Camera-type eye (tissue), 1 donor: Measurements from ENCODE around the gene ZNF598. TPM values are rescaled to one million over a fixed set of nuclear protein-coding genes. Genes with fewer than 3 reads are reported as not detected.

Experiments used
- total RNA-seq: library from RNA; depleted of rRNA; stranded (reverse); fragments of >200 nt; gene quantifications from one replicate; pipeline ENCODE4 v1.2.3, GENCODE V29; 2014

The ZNF598 gene
- 20.3 TPM for total RNA-seq

DNA sequence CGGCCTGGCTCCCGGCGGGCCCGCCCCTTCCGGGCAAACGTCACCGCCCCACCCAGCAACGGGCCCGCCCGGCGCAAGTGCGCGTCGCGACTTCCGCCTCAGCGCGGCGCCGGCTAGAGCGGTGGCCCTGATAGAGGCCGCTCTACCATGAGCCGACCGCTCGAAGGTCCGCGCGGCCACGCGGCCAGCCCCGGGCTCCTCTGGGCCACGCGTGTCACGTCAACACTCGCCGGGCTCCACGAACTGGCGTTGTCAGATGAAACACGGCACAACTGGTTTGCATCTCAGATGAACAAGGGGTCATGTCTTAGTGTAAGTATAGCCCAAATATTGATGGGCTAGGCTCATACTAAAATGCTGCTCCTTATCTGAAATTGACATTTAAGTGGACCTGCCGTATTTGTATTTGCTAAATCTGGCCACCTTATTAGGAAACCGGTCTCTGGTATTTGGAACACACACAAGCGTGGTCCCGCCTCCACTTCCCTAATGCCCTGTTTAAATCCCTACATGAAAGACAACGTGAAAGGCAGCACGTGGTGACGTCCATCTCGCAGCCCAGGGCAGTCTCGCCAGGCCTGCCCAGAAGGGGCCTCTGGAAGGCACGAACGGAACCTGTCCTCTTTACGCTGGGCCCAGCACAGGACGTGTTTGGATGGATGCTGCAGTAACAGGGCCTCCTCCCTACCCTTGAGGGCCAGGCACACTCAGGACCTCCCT is at the start of gene ZNF598:
Gene ZNF598 (minus strand): TSS at position 31 of the 720 bp plus-strand sequence.

DNA sequence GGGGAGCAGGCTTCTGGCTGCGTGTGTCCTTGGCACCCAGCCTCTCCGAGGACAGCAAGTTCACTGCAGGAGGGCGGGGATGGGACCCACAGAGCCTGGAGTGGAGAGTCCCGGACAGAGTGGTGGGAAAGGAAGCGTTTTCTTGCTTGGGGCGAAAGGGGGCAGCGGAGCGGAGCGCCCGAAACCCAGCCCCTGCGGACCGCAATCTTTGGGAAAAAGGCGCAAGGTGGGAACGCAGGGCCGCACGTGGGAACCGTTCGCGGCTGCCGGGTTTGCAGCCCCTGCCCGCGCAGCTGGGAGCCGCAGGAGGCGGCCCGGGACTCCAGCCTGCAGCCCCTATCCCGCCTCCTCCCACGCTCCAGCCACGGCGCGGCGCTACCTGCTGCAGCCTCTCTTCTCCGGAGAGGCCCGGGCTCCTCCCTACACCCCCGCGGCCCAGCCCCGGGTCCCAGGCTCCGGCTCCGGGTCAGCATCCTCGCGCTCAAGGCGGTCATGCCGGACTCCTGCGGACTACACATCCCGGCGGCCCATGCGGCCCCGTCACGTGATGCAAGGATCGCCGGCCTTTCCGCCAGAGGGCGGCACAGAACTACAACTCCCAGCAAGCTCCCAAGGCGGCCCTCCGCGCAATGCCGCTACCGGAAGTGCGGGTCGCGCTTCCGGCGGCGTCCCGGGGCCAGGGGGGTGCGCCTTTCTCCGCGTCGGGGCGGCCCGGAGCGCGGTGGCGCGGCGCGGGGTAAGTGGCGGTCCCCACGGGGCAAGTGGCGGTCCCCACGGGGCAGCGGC is 37.9 kb upstream of the ZNF598 start, which contains the start of the genes NTHL1 and TSC2:
Gene NTHL1 (minus strand): TSS at position 505 of the 786 bp plus-strand sequence. CDS start 11 bp downstream, at position 494.
Gene TSC2 (plus strand): TSS at position 656 of the 786 bp plus-strand sequence. CDS start 631 bp downstream, outside the sequence.

DNA sequence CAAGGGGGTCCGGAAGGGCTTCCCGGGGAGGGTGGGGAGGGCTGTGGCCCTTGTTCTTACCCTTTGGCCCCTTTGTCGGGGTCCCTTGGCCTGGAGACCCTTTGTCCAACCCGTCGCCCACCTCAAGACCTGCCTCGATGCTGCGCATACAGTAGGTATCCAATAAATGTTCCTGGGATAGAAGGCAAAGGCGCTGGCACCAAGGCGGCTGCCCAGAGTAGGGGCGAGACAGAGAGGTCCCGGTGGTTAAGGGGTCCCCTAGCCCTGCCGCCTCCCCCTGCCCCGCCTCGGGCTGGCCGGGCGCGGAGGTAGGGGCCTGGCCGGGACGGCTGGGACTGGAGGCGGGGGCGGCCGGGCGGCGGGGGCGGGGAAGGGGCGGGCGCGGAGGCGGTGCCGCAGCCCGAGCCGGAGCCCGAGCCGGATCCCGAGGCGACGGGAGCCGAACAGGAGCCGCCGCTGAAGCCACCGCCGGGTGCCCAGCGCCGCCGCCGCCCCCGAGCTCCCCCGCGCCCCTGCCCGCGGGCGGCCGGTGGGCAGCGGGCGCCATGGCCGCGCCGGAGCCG is 16.9 kb upstream of the ZNF598 start, which contains the start of gene NHERF2:
Gene NHERF2 (plus strand): TSS at position 442 of the 563 bp plus-strand sequence. CDS start 104 bp downstream, at position 546.

DNA sequence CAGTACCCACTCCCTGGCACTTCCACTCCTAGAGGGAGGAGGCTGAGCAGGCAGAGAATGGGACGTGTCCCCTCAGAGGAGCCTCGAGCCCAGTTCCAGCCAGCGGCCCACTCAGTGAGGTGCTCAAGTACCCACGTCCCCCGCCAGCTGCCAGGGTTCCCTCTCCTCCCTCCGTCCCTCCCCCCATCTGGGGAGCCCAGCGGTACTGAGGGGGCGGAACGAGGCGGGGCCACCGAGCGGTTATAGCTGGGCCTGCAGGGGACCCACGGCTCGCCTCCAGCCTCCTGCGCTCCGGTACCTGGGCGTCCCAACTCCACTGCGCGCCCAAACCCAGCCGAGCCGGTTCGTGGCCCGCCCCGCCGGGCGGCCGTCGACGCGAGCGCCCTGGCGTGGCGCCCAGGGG is 9.9 kb upstream of the ZNF598 start, which contains the start of gene NPW:
Gene NPW (plus strand): TSS at position 268 of the 403 bp plus-strand sequence.

DNA sequence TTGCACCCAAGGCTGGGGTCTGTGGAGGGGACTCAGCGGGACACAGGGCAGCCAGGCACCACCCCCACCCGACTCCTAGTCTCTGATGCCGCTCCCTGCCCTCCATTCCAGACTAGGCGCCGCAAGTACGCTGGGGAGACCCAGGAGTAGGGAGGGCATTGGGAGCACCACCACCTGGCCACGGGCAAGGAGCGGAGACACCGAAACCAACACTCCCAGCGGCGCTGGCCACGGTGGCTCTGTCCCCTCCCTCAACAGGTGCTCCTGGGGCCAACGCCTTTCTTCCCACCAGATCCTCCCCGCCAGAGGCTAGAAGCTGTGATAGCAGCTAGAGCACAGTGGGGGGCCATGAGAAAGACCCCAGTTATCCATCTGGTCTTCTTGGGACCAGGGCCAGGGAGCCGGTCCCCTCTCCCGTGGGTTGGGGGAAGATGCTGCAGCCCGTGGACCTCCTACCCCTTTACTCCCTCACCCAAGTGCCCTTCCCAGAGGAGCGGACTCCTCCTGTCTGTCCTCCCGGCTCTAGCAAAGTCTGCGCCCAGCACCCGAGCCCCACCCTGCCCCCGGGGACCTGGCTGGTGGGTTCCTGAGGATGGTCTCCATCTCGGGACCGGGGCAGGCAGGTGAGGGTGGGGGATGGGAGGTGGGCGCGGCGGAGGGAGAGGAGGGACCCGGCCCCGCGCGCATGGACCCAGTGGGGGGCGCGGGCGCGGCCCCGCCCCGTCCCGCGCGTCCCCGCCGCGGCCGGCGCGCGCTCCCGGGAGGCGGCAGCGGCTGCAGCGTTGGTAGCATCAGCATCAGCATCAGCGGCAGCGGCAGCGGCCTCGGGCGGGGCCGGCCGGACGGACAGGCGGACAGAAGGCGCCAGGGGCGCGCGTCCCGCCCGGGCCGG is 20.2 kb downstream of the ZNF598 start, which contains the start of gene SYNGR3:
Gene SYNGR3 (plus strand): TSS at position 762 of the 892 bp plus-strand sequence. CDS start 133 bp downstream, outside the sequence.

DNA sequence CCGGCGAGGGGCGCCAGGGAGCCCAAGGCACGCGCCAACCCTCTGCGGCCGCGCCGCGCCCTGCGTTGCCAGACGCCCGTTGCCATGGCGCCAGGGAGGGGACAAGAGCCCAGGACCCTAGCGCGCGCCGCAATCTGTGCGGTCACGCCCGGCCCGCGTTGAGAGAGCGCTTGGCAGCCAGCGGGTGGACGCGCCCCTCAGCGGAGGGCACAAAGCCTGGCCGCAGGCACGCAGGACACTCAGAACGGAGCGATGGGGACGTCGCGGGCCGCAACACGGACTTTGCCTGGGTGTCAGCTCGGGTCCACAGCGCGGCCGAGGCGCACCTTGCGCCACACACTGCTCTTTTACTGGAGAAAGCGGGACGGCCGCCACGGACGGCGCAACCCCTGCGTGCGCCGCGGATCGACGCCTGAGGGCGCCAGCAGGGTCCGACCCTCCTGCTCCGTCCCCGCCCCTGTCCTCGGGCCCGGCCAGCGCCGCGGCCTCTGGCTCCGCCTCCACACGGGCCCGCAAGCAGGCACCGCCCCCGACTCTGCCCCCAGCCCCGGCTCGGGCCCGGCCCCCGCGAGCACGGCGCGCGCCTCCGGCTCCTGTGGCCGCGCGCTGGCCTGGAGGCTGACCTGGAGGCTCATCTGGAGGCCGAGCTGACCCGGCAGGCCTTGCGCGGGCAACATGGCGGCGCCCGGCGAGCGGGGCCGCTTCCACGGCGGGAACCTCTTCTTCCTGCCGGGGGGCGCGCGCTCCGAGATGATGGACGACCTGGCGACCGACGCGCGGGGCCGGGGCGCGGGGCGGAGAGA is 25.9 kb downstream of the ZNF598 start, which contains the start of gene GFER:
Gene GFER (plus strand): TSS at position 650 of the 803 bp plus-strand sequence. CDS start 26 bp downstream, at position 676.

DNA sequence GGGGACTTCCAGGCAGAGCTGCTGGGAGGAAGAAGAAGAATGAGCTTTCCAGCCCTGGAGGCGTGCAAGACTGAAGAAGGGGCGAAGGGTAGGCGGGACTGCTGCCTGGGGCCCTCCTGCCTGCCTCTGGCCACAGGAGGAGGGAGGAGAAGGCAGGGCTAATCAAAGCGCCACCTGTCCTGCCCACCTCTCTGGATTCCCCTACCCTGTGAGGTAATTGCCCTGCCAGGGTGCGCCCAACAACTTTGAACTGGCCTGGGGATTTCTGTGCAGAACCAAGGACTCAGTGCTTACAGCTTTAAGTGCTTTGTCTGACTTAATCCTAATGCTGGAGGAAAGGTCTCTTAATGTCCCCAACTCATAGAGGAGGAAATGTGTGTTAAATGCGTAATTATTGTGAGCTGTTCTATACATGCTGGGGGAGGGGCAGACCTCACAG is 28.2 kb downstream of the ZNF598 start, which contains the start of gene NOXO1:
Gene NOXO1 (minus strand): TSS at position 72 of the 439 bp plus-strand sequence. CDS start 290 bp downstream, outside the sequence.

DNA sequence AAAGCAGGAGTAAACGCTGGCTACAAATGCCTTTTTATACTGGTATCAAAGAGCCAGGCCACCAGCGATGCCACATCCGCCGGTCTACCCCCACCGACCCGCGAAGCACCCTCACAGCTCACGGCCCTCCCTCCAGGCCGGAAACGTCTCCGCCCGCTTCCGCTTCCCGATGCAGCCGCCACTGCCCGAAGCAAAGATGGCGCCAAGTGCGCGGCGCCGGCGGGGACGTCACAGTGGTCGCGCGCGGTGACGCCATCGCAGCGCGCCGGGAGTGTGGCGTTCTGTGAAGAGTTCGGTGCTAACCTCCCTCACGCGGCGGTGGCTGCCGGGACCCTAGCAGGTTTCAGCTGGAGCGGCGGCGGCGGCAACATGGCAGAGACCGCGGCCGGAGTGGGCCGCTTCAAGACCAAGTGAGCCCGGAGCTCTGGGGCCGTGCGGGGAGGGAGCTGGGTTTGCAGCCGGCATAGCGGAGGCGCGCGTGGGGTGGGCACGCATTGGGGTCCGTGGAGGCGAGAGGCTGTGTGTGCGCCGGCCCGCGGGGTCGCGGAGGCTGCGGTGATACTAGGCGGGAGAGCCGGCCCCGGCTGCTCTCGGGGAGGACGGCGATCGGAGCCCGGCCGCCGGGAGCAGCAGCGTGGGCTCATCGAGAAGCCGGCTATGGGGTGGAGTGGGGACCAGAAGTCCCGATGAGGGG is 37.7 kb downstream of the ZNF598 start, which contains the start of gene TBL3:
Gene TBL3 (plus strand): TSS at position 258 of the 694 bp plus-strand sequence. CDS start 112 bp downstream, at position 370.

DNA sequence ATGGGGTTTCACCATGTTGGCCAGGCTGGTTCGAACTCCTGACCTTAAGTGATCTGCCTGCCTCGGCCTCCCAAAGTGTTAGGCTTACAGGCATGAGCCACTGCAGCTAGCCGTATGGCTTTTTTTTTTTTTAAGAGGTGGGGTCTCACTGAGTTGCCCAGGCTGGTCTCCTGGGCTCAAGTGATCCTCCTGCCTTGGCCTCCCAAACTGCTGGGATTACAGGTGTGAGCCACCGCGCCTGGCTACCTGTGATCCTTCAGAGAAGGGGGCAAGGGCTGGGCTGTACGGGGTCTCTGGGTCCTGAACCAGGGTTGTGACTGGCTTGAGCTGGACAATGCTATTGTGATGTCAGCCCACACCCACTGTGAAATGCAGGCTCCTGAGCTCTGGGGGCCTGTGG is 43.2 kb downstream of the ZNF598 start, which contains the start of gene RNF151:
Gene RNF151 (plus strand): TSS at position 397 of the 400 bp plus-strand sequence. CDS start 26 bp downstream, outside the sequence.

DNA sequence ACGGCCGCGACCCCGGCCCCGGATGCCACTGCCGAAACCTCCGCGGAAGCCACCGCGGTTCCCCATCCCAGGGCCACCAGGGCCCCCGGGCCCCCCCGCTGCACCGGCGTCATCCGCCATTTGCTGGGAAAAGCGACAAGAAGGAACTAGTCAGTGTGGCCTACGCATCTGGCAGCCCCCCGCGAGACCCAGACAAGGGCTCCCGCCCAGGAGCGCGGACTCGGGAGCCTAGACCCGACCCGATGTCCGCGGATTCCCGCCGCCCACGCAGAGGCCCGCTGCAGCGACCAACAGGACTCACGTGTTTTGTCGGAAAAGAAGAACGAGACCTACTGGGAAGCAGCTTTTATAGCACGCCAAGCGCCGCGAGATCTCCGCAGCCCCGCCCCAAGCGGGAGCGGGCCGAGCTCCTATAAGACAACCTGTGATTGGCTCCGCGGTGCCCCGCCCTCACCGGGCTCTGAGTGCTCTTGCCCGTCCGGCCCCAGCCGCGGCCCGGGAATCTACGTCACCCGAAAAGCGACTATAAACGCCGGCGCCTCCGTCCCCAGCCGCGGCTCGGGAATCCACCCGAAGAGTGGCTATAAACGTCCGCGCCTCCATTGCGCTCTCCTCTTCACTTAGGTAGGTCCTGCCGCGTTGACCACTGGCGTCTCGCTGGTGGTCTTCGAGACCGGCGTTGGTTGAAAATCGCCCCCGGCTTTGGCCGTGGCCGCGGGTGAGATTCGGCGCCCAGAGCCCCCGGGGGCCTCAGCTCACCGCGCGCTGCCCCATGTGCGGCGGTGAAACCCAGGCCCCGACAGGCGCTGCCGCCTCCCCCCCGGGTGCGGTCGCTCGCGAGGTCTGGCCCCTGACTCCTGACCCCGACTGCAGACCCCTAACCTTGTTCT is 44.9 kb downstream of the ZNF598 start, which contains the start of gene RPS2:
Gene RPS2 (minus strand): TSS at position 321 of the 890 bp plus-strand sequence. CDS start 201 bp downstream, at position 120.

DNA sequence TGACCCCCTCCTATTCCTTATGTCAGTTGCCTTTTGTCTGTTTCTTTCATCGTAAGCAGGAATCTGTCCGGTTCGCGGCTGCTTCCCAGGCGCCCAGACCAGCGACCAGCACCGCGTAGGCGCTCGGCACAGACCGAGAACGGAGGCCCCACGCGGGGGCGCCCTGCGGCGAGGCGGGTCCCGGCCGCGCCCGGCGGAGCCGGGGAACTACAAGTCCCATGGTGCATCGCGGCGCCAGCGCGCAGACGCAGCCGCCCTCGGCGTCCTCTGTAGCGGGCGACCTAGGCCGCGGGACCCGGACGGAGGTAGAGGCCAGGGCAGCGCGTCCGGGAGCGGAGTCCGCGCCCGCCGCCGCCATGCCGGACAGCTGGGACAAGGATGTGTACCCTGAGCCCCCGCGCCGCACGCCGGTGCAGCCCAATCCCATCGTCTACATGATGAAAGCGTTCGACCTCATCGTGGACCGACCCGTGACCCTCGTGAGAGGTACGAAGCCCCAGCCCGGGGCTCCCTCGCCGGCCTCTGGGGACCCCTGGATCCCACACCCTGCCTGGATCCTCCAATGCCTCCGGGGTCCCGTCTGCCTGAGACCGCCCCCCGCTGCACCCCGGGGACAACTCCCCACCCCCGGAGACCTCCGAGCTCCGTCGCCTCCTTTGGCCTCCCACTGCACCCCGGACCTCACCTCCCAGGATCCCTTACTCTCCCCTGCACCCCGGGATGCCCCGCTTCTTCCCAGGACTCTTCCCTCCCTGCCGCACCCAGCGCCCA is 50.2 kb downstream of the ZNF598 start, which contains the start of gene NDUFB10:
Gene NDUFB10 (plus strand): TSS at position 270 of the 771 bp plus-strand sequence. CDS start 87 bp downstream, at position 357.

Other genes starting within 250 kb of the ZNF598 start
- 52.0 TPM for gene NME3, start 238.3 kb downstream of the ZNF598 start, total RNA-seq
- 16.1 TPM for gene EME2, start 237.0 kb downstream of the ZNF598 start, total RNA-seq
- gene MRPS34, start 236.7 kb downstream of the ZNF598 start, total RNA-seq = 48.4 TPM
- gene SPSB3, start 227.2 kb downstream of the ZNF598 start, total RNA-seq = 93.1 TPM
- 56.1 TPM for gene NUBP2, start 226.9 kb downstream of the ZNF598 start, total RNA-seq
- 0.55 TPM for gene IGFALS, start 216.1 kb downstream of the ZNF598 start, total RNA-seq
- gene HAGH, start 183.0 kb downstream of the ZNF598 start, total RNA-seq = 55.9 TPM
- gene FAHD1, start 182.6 kb downstream of the ZNF598 start, total RNA-seq = 35.6 TPM
- 0.60 TPM for gene MEIOB, start 137.7 kb downstream of the ZNF598 start, total RNA-seq
- gene HS3ST6, start 91.4 kb downstream of the ZNF598 start, total RNA-seq = 0.38 TPM
- gene MSRB1, start 66.6 kb downstream of the ZNF598 start, total RNA-seq = 5.7 TPM
- 6.3 TPM for gene RPL3L, start 55.1 kb downstream of the ZNF598 start, total RNA-seq
- 71.7 TPM for gene NDUFB10, start 50.3 kb downstream of the ZNF598 start, total RNA-seq
- gene RPS2, start 45.0 kb downstream of the ZNF598 start, total RNA-seq = 801 TPM
- gene RNF151, start 43.0 kb downstream of the ZNF598 start, total RNA-seq = not detected
- gene TBL3, start 37.8 kb downstream of the ZNF598 start, total RNA-seq = 32.0 TPM
- 0.55 TPM for gene NOXO1, start 28.4 kb downstream of the ZNF598 start, total RNA-seq
- gene GFER, start 25.6 kb downstream of the ZNF598 start, total RNA-seq = 14.7 TPM
- gene SYNGR3, start 19.9 kb downstream of the ZNF598 start, total RNA-seq = 6.5 TPM
- gene NPW, start 10.0 kb upstream of the ZNF598 start, total RNA-seq = 2.0 TPM
- gene NHERF2, start 17.1 kb upstream of the ZNF598 start, total RNA-seq = 36.8 TPM
- 17.2 TPM for gene NTHL1, start 38.0 kb upstream of the ZNF598 start, total RNA-seq
- gene TSC2, start 38.2 kb upstream of the ZNF598 start, total RNA-seq = 103 TPM
- 195 TPM for gene PKD1, start 126.1 kb upstream of the ZNF598 start, total RNA-seq
- gene RAB26, start 138.8 kb upstream of the ZNF598 start, total RNA-seq = 6.1 TPM
- 38.7 TPM for gene TRAF7, start 146.0 kb upstream of the ZNF598 start, total RNA-seq
- 7.3 TPM for gene CASKIN1, start 186.8 kb upstream of the ZNF598 start, total RNA-seq
- 34.4 TPM for gene MLST8, start 195.6 kb upstream of the ZNF598 start, total RNA-seq
- gene BRICD5, start 201.0 kb upstream of the ZNF598 start, total RNA-seq = 12.3 TPM
- 15.1 TPM for gene PGP, start 205.0 kb upstream of the ZNF598 start, total RNA-seq
- 37.4 TPM for gene E4F1, start 213.8 kb upstream of the ZNF598 start, total RNA-seq
- gene DNASE1L2, start 226.6 kb upstream of the ZNF598 start, total RNA-seq = 1.2 TPM
- 40.5 TPM for gene ECI1, start 241.8 kb upstream of the ZNF598 start, total RNA-seq